ENCODE results near the gene SERTAD3.
"Not testable (repeated sequence)": the region's sequence is repeated elsewhere in the genome, so short reads cannot be mapped to it uniquely, and the experiment has no call there.

Gene SERTAD3

GRCh38 chr19:40457048-40457447, 12.9 kb upstream of the SERTAD3 start:
- DNase-seq (ENCODE audit: insufficient read length, low spot score) (no peak), FAIRE-seq (no peak)
- TF ChIP-seq CTCF (IDR thresholded peaks at IDR 0.05; ENCODE audit: insufficient read depth, missing control alignments), result no peak

GRCh38 chr19:40453943-40454342, 9.8 kb upstream of the SERTAD3 start:
- not testable (repeated sequence) for DNase-seq (ENCODE audit: insufficient read length, low spot score); FAIRE-seq

GRCh38 chr19:40453151-40453735, 9.1 kb upstream of the SERTAD3 start:
- no peak for TF ChIP-seq CTCF (IDR thresholded peaks at IDR 0.05; ENCODE audit: insufficient read depth, missing control alignments)
- DNase-seq (ENCODE audit: insufficient read length, low spot score), result no peak
- no peak for FAIRE-seq

DNA sequence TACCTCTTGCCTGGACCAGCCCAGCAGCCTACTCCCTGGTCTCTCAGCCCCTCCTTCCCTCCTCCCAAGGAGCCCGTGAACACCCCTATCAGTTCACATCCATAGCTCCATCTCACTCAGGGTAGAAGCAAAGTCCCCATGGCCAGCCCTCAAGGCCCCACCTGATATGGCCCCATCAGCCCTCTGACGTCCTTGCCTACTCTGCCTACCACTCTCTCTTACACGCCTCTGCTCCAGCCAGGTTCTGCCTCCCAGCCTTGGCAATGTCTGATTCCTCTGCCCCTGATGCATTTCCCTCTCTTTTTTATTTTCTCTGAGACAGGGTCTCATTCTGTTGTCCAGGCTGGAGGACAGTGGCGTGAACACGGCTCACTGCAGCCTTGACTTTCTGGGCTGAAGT, 7.9 kb upstream of the SERTAD3 start:
- TF ChIP-seq CTCF (IDR thresholded peaks at IDR 0.05; ENCODE audit: insufficient read depth, missing control alignments), result no peak
- no peak for FAIRE-seq
- no peak for DNase-seq (ENCODE audit: insufficient read length, low spot score)

DNA sequence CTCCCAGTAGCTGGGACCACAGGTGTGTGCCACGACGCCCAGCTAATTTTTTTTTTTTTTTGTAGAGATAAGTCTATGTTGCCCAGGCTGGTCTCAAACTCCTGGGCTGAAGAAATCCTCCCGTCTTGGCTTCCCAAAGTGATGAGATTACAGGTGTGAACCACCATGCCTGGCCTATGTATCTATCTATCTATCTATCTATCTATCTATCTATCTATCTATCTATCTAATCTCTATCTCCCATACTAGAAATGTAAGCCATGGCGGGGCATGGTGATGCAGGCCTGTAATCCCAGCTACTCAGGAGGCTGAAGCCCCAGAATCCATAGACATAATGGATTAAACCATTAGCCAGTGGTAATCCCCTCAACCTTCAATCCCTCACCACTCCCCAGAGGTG, 6.5 kb upstream of the SERTAD3 start:
- no peak for TF ChIP-seq CTCF (IDR thresholded peaks at IDR 0.05; ENCODE audit: insufficient read depth, missing control alignments)
- FAIRE-seq (no peak), DNase-seq (ENCODE audit: insufficient read length, low spot score) (no peak)

GRCh38 chr19:40449506-40449905, 5.4 kb upstream of the SERTAD3 start:
- DNase-seq (ENCODE audit: insufficient read length, low spot score) (no peak), FAIRE-seq (no peak)
- no peak for TF ChIP-seq CTCF (IDR thresholded peaks at IDR 0.05; ENCODE audit: insufficient read depth, missing control alignments)

DNA sequence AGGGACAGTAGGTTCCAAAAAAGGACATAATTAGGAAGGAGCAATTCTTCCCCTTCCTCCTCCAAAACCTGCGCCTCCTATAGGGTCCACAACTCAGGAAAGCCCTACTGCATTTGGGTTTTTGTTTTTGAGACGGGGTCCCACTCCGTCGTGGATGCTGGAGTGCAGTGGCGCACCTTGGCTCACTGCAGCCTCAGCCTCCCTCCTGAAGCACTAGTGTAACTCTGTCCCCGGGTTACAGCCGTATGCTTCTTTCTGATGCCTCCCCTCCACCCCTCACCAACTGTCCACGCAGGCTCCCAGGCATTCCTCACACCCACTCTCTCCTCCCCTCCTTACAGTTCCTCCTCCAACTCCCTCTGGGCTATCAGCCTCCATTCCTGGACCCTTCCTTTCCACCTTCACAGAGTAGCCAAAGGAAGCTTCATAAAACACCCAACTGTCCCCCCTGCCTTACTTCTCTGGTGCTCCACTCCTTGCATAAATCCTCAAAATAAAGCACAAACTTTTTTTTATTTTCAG, 2.2 kb upstream of the SERTAD3 start:
- DNase-seq (ENCODE audit: insufficient read length, low spot score), result no peak
- TF ChIP-seq CTCF (IDR thresholded peaks at IDR 0.05; ENCODE audit: insufficient read depth, missing control alignments), result no peak
- FAIRE-seq, result no peak
